HG02610 (cell line): ENCODE results near the gene PRPF18.

Experiments
- ATAC-seq: cut with Tn5 transposase; IDR thresholded peaks from one replicate; pipeline ENCODE4 v1.9.1; 2021; ENCODE audit warnings: mild to moderate bottlenecking, moderate library complexity; ENCODE audit not compliant: unreplicated experiment

Gene PRPF18

DNA sequence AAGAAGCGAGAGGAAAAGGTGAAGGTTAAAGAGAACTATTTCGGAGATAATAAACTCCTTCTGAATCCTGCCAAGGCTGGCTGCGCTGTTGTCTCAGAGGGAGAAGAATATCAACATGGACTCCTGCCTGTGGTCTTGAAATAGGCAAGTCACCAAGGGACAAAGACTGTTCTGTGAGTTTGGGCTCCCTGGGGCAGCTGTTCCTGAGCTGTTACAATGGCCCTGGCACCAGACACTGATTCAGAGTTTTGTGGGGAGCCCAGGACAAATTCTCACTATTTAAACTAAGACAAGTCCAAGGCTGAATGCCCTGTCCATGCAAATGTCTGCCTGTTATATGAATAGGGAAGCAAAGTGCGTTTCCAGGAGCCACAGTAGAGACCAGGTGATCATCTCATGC, 81.4 kb downstream of the PRPF18 start:
- no peak for ATAC-seq

DNA sequence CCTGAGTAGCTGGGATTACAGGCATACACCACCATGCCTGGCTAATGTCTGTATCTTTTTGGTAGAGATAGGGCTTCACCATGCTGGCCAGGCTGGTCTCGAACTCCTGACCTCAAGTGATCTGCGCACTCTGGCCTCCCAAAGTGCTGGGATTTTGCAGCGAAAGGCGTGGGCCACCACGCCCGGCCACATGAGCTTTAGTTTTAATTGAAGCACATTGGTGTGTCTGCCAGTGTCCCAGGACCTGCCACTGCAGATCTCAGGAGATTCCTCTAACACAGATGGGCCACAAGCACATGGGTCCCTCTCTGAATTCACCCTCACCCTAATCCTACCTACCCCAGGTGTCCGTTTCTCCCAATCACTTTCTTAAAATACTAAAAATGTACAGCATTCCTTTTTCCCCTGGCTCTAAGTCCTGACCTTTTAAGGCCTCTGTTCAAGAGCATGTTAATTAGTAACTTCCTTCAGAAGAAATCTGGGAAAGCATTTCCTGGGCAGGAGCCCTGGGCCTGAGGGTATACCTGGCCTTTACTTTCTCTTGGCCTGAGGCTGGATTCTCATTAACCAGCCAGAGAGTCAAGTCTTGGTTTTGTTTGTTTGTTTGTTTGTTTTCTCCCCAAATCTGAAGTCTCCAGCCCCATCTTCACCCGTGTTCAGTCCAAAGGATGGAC, 82.6 kb downstream of the PRPF18 start:
- ATAC-seq, result no peak

DNA sequence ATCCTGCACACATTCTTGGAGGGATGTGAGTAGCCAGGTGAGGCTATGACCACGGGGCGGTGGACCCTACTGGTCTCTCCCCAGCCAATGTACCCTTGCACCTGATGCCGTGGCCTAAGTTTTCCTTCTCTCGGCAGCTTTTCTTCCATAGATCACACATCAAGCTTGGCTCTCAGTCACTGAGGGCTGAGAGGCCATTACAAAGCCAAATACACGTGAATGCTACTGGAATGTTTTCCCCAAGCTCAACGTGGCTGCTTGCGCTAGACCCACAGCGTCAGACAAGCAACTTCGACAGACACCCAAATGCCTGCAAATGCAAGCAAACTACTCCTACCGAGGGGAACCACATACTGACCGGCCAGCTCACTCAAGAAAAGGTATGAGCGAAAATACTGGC, 83.1 kb downstream of the PRPF18 start:
- no peak for ATAC-seq

DNA sequence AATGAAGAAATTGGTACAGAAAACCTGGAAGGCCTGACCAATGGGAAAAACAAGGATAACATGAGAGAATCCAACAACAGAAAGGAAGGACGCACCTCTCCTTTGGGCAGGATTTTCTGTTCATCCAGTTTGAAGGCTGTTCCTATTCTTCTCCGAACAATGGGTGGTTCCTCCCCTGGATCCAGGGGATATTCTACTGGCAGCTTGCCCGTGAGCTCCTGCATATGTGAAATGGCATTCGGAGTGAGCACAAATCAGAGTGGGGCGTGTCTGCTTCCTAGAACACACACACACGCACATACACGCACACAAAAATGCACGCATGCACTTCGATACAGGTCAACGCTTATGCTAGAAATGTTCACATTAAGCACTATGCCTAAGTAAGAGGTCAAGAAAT, 83.5 kb downstream of the PRPF18 start:
- no peak for ATAC-seq

DNA sequence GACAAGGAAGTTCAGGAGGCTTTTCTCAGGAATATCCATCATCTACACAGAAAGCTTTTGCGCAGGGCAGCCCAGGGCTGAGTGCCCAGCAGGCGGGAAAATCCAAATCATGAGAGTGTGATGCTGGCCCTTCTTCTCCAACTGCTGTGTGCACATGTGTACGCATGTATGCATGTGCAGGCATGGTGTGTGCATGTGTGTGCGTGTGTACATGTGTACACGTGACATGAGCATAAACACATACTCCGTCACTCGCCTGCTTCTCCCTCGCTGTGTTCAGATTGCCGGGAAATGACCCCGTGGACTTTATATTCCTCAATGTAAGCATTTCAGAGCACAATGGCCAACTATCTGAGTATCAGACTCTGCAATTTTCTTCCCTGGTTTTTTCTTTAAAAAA, 85.1 kb downstream of the PRPF18 start:
- no peak for ATAC-seq

DNA sequence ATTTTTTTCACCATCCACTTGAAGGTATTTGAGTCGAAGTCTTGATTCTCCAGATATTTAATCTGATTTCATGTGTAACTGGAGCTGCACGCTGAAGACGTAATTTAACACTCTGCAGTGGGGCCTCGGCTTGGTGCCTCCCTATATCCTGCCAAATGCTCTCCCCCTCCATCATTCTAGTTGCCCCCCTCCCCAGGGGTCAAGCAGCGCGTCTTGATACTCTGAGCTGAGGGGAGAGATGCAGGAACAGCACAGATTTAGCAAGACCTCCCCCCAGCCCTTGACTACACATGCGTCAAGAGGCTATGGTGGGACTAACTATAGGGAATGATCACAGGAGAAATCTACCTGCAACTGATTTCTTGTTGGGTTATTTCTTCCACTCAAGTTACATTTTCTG, 85.8 kb downstream of the PRPF18 start:
- no peak for ATAC-seq

DNA sequence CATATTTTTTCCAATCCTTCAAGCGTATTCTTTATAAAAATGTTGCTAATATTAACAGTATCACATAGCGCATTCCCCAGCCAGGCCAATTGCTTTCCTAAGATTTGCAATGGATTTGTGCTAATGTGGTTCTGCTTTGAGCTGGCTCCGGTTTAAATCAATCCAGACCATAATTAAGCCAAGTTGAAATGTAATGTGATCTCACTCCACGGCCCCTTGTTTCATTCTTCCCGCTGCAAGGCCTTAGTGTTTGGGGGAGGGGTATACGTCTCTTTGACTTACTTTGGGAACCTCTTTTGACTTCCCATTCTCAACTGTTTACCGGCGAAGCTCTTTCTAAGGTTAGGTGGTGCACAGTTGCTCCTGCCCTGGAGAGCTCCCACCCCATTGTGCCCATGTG, 86.4 kb downstream of the PRPF18 start:
- ATAC-seq, result no peak

DNA sequence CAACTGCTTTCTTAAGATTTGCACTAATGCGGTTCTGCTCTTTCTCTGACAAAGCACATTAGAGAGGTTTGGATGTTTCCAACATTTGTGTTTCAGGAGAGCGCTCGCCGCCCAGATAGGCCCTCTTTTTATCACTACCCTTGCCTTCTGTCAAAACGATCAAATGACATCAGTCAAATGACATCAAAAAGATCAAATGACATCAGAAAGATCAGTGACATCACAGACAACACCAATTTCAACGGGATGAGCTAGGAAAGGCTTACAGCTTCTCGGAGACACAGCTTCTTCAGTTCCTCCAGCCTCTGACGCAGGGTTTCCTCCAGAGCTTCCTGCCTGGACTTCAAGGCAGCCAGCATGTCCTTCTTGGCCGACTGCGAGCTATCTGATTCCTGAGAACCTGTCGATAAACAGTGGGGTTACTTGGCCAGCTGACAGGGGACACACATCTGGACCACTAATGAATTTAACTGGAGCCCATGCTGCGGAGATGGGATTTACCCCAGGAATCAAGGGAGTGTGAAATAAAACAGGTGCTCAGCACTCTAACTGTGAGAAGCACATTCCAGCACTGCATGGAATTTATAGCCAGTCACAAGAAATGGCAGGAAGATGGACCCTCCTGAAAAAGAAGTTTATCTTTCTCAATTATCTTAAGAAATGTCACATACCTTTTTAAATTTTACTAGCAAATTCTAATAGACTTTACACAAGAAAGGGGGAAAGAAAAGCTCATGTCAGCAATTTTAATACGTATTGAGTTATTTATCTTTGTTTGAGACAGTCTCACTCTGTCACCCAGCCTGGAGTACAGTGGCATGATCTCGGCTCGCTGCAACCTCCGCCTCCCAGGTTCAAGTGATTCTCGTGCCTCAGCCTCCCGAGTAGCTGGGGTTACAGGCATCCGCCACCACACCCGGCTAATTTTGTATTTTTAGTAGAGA, 88.2 kb downstream of the PRPF18 start:
- ATAC-seq, result no peak

DNA sequence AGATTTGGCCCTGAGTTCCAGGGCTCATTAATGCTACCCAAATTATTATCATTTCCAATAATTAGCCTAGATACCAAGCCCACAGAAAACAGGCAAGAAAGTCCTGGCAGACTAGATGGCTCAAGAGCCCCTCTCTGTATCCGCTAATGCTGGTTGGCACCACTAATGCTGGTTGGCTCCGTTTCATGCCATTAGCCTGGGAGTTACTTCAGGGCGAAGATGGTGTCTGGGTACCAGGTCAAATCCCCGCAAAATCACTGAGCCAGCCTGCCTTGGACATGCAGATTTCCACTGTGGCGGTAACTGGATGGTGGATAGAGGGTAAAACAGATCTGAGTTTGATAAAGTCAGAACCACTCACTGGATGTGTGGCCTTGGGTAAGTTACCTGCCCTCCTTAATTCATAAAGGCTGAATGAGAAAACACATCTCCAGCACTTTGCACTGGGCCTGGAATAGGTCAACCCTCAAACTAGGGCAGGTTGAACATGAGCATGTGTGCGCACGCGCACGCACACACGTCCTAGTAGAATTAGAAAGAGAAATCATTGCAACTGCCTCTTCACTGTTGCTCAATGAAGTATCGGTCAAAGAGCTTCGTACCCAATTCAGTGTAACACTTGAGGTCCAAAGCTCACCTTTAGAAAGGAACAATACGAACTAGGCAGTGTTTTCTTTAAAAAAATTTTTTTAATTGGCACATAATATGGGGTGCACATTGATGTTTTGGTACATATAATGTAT, 91.5 kb downstream of the PRPF18 start:
- ATAC-seq, result no peak
